ENCODE results near the gene DMRT1.
A peak's percentile ranks its signal among the peaks of the same experiment; 100 is the strongest.

The DMRT1 gene

GRCh38 chr9:882416-882924 is 41.0 kb downstream of the DMRT1 start:
- TF ChIP-seq, protein P1, sequence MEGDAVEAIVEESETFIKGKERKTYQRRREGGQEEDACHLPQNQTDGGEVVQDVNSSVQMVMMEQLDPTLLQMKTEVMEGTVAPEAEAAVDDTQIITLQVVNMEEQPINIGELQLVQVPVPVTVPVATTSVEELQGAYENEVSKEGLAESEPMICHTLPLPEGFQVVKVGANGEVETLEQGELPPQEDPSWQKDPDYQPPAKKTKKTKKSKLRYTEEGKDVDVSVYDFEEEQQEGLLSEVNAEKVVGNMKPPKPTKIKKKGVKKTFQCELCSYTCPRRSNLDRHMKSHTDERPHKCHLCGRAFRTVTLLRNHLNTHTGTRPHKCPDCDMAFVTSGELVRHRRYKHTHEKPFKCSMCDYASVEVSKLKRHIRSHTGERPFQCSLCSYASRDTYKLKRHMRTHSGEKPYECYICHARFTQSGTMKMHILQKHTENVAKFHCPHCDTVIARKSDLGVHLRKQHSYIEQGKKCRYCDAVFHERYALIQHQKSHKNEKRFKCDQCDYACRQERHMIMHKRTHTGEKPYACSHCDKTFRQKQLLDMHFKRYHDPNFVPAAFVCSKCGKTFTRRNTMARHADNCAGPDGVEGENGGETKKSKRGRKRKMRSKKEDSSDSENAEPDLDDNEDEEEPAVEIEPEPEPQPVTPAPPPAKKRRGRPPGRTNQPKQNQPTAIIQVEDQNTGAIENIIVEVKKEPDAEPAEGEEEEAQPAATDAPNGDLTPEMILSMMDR (conservative IDR thresholded peaks at IDR 0.05; ENCODE audit: control insufficient read depth, insufficient read depth, low read depth, low read length), result no peak
- no peak overlapping the region for H3K4me3 ChIP-seq (ENCODE audit: control insufficient read depth, low read depth, low read length)
- no peak for DNase-seq (ENCODE audit: low read depth)

DNA sequence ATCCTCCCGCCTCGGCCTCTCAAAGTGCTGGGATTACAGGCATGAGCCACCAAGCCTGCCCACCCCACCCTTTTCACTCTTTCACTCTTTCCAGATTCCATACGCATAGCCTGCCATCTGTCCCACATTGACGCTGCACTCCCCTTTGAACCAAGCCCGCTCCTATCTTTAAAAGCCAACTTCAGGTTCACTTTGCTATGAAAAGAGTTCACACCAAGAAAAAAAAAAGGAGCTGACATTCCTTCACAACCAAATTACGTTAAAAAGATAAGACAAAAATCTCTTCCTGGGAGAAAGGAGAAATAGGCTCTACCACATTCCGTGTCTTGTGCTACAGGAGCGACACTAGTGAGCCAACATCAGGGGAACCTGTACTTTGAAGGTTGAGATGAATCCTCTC is 41.5 kb downstream of the DMRT1 start:
- DNase-seq (ENCODE audit: low read depth), result no peak
- TF ChIP-seq, protein P1 (conservative IDR thresholded peaks at IDR 0.05; ENCODE audit: control insufficient read depth, insufficient read depth, low read depth, low read length), result no peak
- no peak overlapping the region for H3K4me3 ChIP-seq (ENCODE audit: control insufficient read depth, low read depth, low read length)

DNA sequence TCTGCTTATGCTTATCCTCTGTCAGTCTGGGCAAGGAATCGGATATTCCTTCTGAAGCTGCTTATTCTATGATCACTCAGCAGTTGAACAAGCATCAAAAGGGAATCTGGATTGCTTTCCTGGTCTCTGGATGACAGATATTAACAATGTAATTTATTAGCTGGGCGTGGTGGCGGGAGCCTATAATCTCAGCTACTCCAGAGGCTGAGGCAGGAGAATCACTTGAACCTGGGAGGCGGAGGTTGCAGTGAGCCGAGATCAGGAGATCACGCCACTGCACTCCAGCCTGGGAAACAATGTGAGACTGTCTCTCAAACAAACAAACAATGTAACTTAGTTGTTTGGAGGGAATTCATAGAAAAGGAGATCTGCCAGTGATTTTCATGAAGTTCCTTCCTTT is 45.4 kb downstream of the DMRT1 start:
- H3K4me3 ChIP-seq (ENCODE audit: control insufficient read depth, low read depth, low read length), result no peak overlapping the region
- DNase-seq (ENCODE audit: low read depth), result no peak
- TF ChIP-seq, protein P1 (conservative IDR thresholded peaks at IDR 0.05; ENCODE audit: control insufficient read depth, insufficient read depth, low read depth, low read length), result no peak

GRCh38 chr9:892123-892522 is 50.6 kb downstream of the DMRT1 start:
- H3K4me3 ChIP-seq (ENCODE audit: control insufficient read depth, low read depth, low read length), result no peak overlapping the region
- DNase-seq (ENCODE audit: low read depth), result no peak
- TF ChIP-seq, protein P1 (conservative IDR thresholded peaks at IDR 0.05; ENCODE audit: control insufficient read depth, insufficient read depth, low read depth, low read length), result no peak

DNA sequence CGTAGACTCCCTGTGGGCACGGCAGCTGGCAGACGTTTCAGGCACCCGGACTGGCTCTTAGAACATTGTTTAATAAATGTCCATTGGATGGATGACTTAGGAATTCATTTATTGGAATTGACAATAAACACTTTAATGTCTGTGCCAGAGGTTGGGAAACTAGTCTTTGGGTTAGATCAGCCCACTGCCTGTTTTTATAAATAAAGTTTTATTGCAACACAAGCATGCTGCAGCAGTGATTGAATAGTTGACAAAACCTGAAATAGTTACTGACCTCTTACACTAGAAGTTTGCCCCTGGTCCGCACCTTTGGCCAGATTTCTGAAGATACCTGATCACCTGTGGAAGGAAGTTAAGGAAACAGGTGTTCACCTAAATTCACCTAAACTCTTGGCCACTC is 51.6 kb downstream of the DMRT1 start:
- no peak overlapping the region for H3K4me3 ChIP-seq (ENCODE audit: control insufficient read depth, low read depth, low read length)
- DNase-seq (ENCODE audit: low read depth), result no peak
- TF ChIP-seq, protein P1 (conservative IDR thresholded peaks at IDR 0.05; ENCODE audit: control insufficient read depth, insufficient read depth, low read depth, low read length), result no peak

DNA sequence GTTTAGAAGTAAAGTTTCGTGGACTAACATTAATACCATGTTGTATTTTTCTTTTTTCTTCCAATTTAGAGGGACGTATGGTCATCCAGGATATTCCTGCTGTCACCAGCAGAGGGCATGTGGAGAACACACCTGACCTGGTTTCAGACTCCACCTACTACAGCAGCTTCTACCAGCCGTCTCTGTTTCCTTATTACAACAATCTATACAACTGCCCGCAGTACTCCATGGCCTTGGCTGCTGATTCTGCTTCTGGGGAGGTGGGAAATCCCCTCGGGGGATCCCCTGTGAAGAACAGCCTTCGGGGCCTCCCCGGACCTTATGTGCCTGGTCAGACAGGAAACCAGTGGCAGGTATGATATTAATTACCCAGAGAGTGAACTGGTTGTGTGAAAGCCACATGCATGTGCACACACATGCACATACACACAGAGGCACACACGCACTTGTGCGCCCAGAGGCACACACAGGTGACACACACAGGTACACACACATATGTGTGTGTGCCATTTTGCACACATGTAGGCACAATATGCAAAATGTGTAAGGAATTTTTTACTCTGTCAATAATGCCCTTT is 52.4 kb downstream of the DMRT1 start:
- H3K4me3 ChIP-seq (ENCODE audit: control insufficient read depth, low read depth, low read length), result no peak overlapping the region
- DNase-seq (ENCODE audit: low read depth), result peak; percentile 71
- TF ChIP-seq, protein P1 (conservative IDR thresholded peaks at IDR 0.05; ENCODE audit: control insufficient read depth, insufficient read depth, low read depth, low read length), result peak; percentile 90

All from fibroblast of mammary gland (primary cell).